SU-DHL-6 (cell line): ENCODE results near the gene IGF2BP3.

Experiments
- CTCF ChIP-seq: fragments of 200-600 bp; sonication (generic); IDR thresholded peaks from one replicate; pipeline ENCODE4 v1.5.1; 2017; ENCODE audit warnings: antibody characterized with exemption, mild to moderate bottlenecking, low read length, moderate library complexity; ENCODE audit not compliant: insufficient read depth, poor library complexity, severe bottlenecking
- EZH2phosphoT487 ChIP-seq: fragments of 200-600 bp; sonication (generic), shearing (Covaris generic); conservative IDR thresholded peaks from 2 replicates; pipeline ENCODE4 v1.6.1; 2018; ENCODE audit warnings: mild to moderate bottlenecking, antibody characterized with exemption, low read length, moderate library complexity, mixed read lengths

GRCh38 chr7:23383225-23383624 lies 87.1 kb downstream of the IGF2BP3 start:
- TF ChIP-seq CTCF = no peak
- TF ChIP-seq EZH2phosphoT487 = no peak
